ENCODE data around the gene ETV6. TPM values are rescaled to one million over a fixed set of nuclear protein-coding genes. Genes with fewer than 3 reads are reported as not detected.

Gene ETV6
- total RNA-seq, 1 donor from 2014 or later, result 72.7 TPM

- intact Hi-C loops (cut with micrococcal nuclease), result loop anchor here (5.0 kb wide), 2 partner anchors 82 to 143 kb away; no protein-coding TSS in a partner anchor
Observed at GRCh38 chr12:11875414-11875935, 226.0 kb downstream of the ETV6 start.

DNA sequence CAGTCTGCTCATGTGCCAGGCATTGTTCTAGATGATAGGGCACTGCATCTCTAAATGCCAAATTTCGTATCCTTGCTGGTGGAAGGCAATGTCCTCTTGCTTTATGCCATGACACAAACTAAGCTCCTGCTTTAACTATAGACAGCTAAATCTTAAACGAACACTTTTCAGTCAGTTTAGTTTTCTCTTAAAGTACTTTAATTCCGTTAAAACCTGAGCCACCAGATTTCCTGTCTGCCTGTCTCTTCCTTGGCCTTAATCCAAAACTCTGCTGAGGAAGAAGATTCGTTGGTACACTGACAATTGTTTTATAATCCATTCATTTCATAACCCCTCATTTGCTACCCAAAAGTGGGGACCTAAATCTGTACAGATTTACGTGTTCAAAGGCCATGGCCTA is 226.8 kb downstream of the ETV6 start:
- intact Hi-C loops (cut with micrococcal nuclease), result loop anchor here (5.0 kb wide), 2 partner anchors 81 to 144 kb away; no protein-coding TSS in a partner anchor

GRCh38 chr12:11877102-11877826 is 227.8 kb downstream of the ETV6 start:
- intact Hi-C loops (cut with micrococcal nuclease), result loop anchor here (5.0 kb wide), 2 partner anchors 80 to 145 kb away; no protein-coding TSS in a partner anchor

DNA sequence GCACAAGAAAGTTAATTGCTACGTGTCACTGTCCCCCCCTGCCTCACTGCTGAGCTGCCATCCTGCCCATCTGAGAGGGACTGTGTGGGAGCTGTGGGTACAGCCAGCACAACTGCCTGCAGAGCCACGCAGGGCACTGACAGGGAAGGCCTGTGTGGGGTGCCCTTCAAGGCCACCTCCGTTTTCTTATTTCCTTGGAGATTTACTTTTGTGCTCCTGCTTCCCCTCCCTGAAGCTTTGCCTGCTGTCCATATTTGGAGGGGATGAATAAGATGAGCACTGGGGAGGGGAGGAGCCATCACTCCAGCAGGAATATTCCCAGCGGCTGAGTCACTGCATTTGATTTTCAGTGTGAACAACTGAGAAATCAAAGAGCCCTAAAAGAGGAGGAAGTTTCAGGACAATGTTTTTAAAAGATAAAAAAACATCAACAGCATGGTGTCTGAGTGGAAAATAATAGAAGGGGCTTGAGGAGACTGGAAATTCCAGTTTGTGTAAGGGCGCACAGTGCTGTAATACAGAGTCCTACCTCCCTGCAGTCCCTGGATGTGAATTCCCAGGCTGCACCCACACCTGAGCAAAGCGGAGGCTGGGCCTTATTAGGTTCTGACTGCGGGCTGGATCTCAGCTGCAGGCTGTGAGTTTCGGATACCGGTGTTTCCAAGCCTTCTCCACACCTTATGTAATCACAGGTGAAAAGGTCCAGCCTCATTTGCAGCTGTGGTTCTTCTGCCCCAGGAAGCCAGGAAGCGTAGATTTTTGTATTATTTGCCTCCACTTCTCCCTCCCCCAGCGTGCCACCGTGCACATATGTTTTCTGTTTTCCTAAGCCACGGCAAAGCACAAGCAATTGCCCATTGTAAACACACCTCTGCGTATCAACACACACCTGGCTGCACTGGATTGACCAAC is 228.7 kb downstream of the ETV6 start:
- intact Hi-C loops (cut with micrococcal nuclease), result loop anchor here (5.0 kb wide), 2 partner anchors 79 to 146 kb away; no protein-coding TSS in a partner anchor

DNA sequence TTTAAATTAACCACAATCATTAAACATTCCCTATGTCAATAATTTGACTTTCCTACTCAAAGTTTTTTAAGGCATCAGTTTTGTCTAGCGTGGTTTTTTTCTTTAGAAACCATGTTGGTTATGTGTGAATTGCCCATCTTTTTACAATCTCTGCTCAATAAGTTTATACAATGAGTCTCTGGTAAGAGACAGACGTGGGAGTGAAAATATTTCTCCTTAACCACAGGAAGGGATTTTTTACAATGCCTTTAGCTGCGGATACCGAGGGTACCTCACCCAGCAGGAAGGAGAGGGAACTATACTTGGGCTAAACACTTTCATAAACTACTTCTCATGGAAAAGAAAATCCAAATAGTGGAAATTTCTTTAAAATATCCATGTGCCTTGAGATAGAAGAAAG is 229.8 kb downstream of the ETV6 start:
- intact Hi-C loops (cut with micrococcal nuclease), result loop anchor here (5.0 kb wide), 2 partner anchors 78 to 147 kb away; no protein-coding TSS in a partner anchor

GRCh38 chr12:11880381-11880780 is 230.9 kb downstream of the ETV6 start:
- intact Hi-C loops (cut with micrococcal nuclease), result no loop called here

DNA sequence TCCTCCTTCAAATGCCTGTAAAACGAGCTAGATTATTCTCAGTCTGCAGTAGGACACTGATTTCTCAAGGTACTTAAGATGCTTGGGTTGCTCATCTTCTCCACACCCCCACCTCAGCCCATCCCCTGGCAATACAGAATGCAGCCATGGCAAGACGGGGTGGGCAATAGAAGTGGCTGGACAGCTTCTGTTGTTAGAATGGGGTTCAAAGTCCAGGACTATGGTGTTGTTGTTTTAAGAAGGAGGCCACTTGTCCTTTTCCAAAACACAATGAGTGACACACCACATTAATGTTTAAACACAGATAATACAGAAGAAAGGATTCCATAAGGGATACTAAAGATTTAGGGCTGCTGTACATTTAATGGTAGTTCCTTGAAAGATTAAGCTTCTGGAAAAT is 232.4 kb downstream of the ETV6 start:
- intact Hi-C loops (cut with micrococcal nuclease), result no loop called here

GRCh38 chr12:11882301-11883019 is 233.0 kb downstream of the ETV6 start:
- intact Hi-C loops (cut with micrococcal nuclease), result no loop called here

GRCh38 chr12:11884116-11884515 is 234.6 kb downstream of the ETV6 start:
- intact Hi-C loops (cut with micrococcal nuclease), result no loop called here

- intact Hi-C loops (cut with micrococcal nuclease), result no loop called here
Observed at GRCh38 chr12:11884706-11885105, 235.2 kb downstream of the ETV6 start.

DNA sequence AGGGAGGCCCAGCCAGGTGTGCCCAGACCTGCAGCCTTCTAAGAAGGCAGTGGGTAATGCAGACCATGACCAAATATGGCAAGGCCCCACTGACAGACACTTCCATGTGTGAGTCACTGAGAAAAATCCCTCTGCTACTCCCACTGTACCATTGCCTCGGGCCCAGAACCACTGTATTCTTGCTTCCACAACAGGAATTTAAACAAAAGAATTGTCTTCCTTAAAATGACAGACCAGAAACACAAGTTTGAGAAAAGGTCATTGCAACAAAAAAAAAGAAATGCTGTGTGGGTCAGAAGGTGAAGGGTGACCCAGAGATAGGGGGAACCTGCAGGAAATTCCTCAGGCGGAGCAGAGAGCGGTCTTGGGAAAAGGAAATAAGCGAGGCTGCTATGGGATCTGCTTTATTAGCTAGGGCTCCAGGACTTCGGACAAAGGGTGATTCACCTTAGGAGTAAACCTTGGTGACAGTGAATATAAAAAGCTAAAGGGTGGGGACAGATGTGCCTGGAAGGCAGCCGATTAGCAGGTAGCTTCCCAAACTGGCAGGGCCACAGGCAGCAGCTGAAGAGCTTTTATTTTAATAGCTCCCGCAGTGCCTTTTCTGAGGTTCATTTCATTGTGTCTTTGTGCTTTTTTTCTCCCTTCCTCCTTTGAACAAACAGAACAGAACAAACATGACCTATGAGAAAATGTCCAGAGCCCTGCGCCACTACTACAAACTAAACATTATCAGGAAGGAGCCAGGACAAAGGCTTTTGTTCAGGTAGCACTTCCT is 236.0 kb downstream of the ETV6 start:
- intact Hi-C loops (cut with micrococcal nuclease), result no loop called here

GRCh38 chr12:11886339-11886738 is 236.9 kb downstream of the ETV6 start:
- intact Hi-C loops (cut with micrococcal nuclease), result no loop called here

DNA sequence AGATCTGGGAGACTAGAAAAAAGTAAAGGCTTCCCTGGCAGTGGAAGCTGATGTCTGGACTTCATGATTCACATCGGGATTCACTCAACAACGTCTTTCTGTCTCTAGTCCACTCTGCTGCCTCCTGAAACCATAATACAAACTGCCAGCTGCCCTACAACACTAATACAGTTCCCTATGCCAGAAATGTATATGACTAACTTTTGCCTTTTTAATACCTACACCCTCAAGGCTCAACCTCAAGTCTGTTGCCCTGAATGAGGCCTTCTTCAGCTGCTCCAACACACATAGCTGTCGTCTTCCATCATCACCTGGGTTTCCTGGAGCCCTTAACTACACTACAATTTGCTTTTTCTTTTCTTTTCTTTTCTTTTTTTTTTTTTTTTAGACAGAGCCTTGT is 238.6 kb downstream of the ETV6 start:
- intact Hi-C loops (cut with micrococcal nuclease), result loop anchor here (2.0 kb wide), 1 partner anchor 15 kb away; no protein-coding TSS in a partner anchor

GRCh38 chr12:11891346-11891745 is 241.9 kb downstream of the ETV6 start:
- intact Hi-C loops (cut with micrococcal nuclease), result no loop called here

DNA sequence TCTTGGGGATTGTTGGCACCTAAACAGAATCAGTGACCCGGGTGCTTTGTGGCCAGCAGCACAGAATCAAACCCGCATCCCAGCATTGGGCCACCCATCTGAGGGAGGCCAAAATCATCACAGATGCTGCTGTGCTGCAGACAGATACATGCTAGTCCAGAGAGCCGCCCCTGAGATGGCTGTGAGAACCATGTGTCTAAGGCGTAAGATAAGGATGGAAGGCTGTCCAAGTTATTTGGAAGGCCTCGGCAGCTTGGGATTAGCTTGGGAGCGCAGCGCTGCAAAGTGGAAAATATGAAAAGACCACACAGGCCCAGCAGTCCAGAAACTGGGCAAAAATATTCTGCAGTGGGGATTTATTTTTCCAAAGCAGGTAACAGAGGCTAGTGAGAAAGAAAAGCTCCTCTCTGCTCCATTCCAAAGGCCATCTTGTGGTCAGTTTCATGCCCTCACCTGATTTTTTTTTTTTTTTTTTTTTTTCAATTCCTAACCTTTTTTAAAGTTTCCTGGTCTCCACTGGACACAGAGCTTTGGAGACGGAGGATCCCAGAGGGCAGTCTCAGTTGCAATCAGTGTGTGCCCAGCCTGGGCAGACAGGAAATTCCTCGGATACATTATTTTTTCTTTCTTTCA is 242.4 kb downstream of the ETV6 start:
- intact Hi-C loops (cut with micrococcal nuclease), result no loop called here

DNA sequence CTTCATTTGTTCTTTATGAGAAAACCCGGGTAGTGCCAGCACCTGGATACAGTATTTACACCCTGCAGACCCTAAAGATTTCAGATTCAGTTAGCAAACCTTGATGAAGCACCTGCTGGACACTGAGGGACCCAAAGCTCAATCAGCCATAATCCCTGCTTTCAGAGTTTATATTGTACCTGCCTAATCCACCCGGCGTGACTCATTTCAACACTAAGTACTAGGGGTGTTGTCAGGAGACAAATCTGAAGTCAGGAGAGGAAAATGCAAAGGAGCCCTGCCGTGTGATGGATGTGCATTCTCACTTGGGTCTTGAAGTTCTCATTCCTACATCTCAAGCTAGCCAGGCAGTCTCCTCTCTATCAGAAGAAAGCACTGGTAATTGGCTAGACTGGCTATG is 244.5 kb downstream of the ETV6 start:
- intact Hi-C loops (cut with micrococcal nuclease), result no loop called here

DNA sequence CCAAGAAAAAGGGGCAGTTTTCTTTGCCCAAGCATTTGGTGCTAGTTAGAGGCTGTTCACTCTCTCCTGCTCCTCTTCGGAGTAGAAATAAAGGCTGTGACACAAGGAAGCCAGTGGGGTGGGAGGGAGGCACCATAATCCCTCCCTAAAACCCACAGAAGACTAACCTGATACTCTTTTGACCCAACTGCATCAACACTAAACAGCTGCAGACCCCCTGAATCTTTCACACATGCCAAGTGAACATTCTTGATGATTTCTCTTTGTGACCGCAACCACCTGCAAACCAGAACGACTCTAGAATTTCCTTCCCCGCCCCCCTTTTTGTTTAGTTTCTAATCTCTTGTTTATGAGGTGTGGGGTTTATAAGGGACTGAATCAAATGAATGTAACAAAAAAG is 245.4 kb downstream of the ETV6 start:
- intact Hi-C loops (cut with micrococcal nuclease), result no loop called here

DNA sequence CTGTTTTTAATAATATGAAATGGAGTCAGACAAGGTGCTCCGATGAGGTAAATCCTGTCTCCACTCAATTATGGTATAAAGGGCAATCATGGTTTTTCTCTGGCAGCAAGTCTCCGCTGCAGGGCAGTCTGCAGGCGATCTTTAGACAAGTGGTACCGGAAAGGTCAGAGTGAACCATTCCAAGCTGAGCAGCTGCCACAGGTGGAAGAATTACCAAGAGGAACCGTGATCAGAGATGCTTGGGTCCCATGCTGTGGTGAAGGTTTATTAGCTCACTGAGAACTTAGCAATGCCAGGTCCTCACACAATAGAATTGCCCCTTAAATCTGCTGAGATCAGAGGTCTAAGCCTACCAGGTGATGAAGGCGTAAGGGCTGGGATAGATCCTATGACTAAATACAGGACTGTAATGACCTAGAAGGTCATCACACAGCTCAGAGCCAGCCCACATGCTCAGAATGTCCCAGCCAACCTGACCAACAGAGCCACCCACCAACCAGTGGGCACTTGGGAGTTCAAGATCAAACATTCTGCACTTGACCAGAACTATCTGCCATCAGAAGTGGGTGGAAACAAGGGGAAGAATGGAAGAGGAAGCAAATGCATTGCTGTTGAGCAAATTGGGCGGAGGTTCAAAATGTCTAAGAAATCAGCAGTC is 246.1 kb downstream of the ETV6 start:
- intact Hi-C loops (cut with micrococcal nuclease), result no loop called here

GRCh38 chr12:11896417-11896929 is 247.0 kb downstream of the ETV6 start:
- intact Hi-C loops (cut with micrococcal nuclease), result no loop called here

All from T-helper 1 cell treated with Interleukin-12 subunit alpha and Interleukin-12 subunit beta and Interleukin-4 antibody, amounts not matched to agents 30 ng/mL and 1 ng/mL, for 36 hours (primary cell).